Lower lobe of right lung (tissue), 2 donors: ENCODE measurements around the gene PRELID3B. TPM values are rescaled to one million over a fixed set of nuclear protein-coding genes. Genes with fewer than 3 reads are reported as not detected.
A peak's percentile ranks its signal among the peaks of the same experiment; 100 is the strongest.

Experiments
- ATAC-seq, 2 donors: fragments of 200-7000 bp; cut with Tn5 transposase; one replicate each; pipeline ENCODE4 v1.9.1; 2020 to 2022; ENCODE audit warnings: mild to moderate bottlenecking in 2 of 2, moderate library complexity in 2 of 2
- DNase-seq: peaks from one replicate; pipeline ENCODE4 v3.0.0-alpha.2; 2020
- H3K27ac ChIP-seq: fragments of 200-600 bp; one replicate; pipeline ENCODE4 v1.8.0; 2022
- H3K27me3 ChIP-seq: fragments of 200-600 bp; one replicate; pipeline ENCODE4 v1.8.0; 2022; ENCODE audit warnings: low read depth
- H3K36me3 ChIP-seq: fragments of 200-600 bp; one replicate; pipeline ENCODE4 v1.8.0; 2022; ENCODE audit warnings: mild to moderate bottlenecking
- H3K4me1 ChIP-seq: fragments of 200-600 bp; one replicate; pipeline ENCODE4 v1.8.0; 2022
- H3K4me3 ChIP-seq: fragments of 200-600 bp; one replicate; pipeline ENCODE4 v1.8.0; 2022; ENCODE audit warnings: mild to moderate bottlenecking
- H3K9me3 ChIP-seq: fragments of 200-600 bp; one replicate; pipeline ENCODE4 v1.8.0; 2022
- intact Hi-C: fragments of 100-400 bp; cut with DNase I; formaldehyde crosslinking; loops from one replicate; pipeline ENCODE4 v1.11.0; 2022
- total RNA-seq: library from RNA; stranded (reverse); fragmentation: NEBNext Ultra II Directional; extraction: Animal tissue kit (Norgen Biotek cat#: 25700); gene quantifications from one replicate; pipeline ENCODE4 v1.2.1, GENCODE V29; 2021
- TF ChIP-seq, protein P1 (sequence below): fragments of 200-600 bp; IDR thresholded peaks from one replicate; pipeline ENCODE4 v1.8.0; 2022; ENCODE audit warnings: antibody characterized with exemption, mild to moderate bottlenecking
- donor health status: DM: no; HTN: yes; CAD: no; lungs with severe emphysema.

The PRELID3B gene
- total RNA-seq, 1 donor from 2014 or later: 43.0 TPM

DNA sequence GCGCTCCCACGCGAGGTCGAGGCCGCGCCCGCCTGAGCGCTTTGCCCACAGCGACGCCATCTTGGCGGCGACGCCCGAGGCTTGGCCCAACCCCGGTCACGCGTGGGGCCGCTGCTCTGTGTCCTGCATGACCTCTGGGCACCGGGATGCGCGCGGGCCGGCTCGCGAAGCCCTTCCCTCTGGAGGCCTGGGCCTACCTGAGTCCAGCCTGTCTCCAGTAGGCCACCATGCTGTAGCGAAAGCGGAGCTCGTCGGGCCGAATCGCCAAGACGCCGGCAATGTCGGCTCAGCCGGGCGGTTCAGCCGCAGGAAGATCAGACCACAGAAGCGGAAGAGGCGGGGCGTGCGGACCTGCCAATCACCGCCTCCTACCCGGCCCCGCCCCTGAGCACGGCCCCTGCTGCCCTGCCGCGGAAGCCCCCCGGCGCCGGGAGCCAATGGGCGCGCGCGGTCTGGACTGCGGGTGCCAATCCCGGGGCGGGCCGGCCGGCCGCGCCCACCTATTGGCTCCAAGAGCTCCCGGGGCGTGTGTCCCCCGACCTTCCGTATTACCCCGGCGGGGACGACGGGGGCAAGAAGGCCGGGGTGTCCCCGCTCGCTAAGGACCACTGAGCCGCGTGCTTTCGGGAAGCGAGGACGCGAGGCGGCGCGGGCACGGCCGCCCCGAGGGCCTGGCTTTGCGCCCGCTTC is 10.4 kb downstream of the PRELID3B start, which contains the start of gene ATP5F1E:
Gene ATP5F1E (minus strand): TSS at position 313 of the 690 bp plus-strand sequence. CDS start 84 bp downstream, at position 229.
- TF ChIP-seq, protein P1, sequence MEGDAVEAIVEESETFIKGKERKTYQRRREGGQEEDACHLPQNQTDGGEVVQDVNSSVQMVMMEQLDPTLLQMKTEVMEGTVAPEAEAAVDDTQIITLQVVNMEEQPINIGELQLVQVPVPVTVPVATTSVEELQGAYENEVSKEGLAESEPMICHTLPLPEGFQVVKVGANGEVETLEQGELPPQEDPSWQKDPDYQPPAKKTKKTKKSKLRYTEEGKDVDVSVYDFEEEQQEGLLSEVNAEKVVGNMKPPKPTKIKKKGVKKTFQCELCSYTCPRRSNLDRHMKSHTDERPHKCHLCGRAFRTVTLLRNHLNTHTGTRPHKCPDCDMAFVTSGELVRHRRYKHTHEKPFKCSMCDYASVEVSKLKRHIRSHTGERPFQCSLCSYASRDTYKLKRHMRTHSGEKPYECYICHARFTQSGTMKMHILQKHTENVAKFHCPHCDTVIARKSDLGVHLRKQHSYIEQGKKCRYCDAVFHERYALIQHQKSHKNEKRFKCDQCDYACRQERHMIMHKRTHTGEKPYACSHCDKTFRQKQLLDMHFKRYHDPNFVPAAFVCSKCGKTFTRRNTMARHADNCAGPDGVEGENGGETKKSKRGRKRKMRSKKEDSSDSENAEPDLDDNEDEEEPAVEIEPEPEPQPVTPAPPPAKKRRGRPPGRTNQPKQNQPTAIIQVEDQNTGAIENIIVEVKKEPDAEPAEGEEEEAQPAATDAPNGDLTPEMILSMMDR: no peak
- peaks cover 63% of the 10 kb centered on the region for H3K36me3 ChIP-seq
- no peaks in the 10 kb centered on the region for H3K9me3 ChIP-seq
- peak; percentile 98 for DNase-seq
- intact Hi-C loops: no loop called here
- peak within 1 kb of the TSS; percentile 86 for H3K4me3 ChIP-seq
- H3K27me3 ChIP-seq: no peaks in the 10 kb centered on the region
- peaks cover 47% of the 10 kb centered on the region for H3K4me1 ChIP-seq
- peak; percentile 100 for ATAC-seq
- peak within 1 kb of the TSS; percentile 92 for H3K27ac ChIP-seq

DNA sequence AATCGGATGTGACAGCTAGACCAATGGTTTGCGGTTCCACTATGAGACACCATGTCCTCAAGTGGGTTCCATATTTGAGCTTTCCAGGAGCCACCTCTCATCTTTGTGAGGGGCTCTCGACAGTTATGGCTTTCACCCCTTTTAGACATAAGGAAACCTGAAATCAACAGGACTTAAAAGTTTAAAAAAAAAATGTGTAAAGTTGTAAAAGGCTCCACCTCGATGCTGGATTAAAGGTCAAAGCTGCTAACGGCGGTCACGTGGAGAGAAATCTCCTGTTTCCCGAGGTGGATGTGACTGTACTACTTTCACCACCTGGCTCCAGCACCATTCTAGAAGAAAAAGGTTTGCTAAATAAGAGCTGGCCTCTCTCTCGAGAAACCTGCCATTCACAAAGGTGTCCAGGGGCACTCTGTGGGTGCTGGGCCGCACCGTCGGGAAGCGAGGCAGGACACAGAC is 11.0 kb downstream of the PRELID3B start:
- Histone ChIP-seq H3K36me3 (peaks cover 63% of the 10 kb centered on the region), H3K4me3 (peak overlapping the region; percentile 86), H3K27ac (peak overlapping the region; percentile 92), H3K4me1 (peaks cover 52% of the 10 kb centered on the region), H3K27me3 (no peaks in the 10 kb centered on the region), H3K9me3 (no peaks in the 10 kb centered on the region)
- ATAC-seq (peak in 1 of 2 donors; percentile 20), DNase-seq (no peak)
- TF ChIP-seq, protein P1: no peak
- intact Hi-C loops: no loop called here

DNA sequence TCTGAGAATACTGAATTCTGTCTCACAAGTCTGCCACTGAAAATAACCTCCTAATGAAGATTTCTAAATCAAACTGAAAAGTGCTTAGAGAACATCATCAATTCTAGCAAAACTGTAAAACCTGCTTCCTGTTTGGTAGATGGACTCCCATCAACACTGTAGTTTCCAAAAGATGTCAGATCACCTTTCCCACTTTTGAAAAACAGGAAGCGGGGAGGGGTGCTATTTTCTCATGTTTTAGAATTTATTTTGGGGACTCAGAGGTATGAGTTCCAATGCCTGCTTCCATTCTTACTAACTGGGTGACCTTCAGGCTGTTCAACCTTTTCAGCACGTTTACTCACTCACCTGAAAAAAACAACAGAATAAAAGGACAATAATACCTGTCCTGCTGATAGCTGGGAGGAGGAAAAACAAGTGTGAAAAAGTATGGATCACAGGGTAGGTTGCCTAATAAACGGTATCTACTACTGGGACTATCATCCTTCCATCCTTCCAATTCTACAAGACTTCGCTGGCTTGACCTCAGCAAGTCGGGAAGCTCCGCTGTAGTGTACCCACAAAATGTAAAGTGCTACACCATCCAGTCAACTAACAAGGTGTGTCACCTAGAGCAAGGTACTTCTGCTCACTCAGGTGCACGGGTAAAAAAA is 11.5 kb downstream of the PRELID3B start:
- H3K4me1 ChIP-seq: peaks cover 52% of the 10 kb centered on the region
- peak overlapping the region; percentile 86 for H3K4me3 ChIP-seq
- H3K27me3 ChIP-seq: no peaks in the 10 kb centered on the region
- peak overlapping the region; percentile 92 for H3K27ac ChIP-seq
- TF ChIP-seq, protein P1: no peak
- no peaks in the 10 kb centered on the region for H3K9me3 ChIP-seq
- intact Hi-C loops: no loop called here
- H3K36me3 ChIP-seq: peaks cover 63% of the 10 kb centered on the region
- no peak for ATAC-seq
- no peak for DNase-seq

DNA sequence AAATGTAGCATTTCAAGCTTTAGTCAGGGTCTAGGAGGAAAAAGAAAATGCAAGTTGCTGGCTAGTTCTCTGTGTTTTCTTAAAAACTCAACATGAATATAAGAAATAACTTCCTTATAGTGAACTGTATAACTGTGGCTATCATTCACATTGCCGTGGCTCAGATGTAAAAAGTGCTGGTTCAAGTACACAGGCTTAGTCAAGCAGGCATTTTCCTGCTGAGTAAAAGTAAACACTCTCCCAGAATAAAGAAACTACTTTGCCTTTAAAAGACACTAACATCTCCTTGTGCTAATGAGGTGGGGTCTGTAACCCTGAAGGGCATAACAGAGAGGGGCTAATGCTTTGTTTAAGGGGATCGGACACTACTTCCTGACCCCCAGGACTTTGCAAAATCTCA is 13.8 kb downstream of the PRELID3B start:
- Histone ChIP-seq H3K27ac (no peak overlapping the region), H3K27me3 (no peaks in the 10 kb centered on the region), H3K9me3 (no peaks in the 10 kb centered on the region), H3K36me3 (peaks cover 67% of the 10 kb centered on the region), H3K4me3 (peak overlapping the region; percentile 7), H3K4me1 (peaks cover 52% of the 10 kb centered on the region)
- DNase-seq (no peak), ATAC-seq (no peak)
- intact Hi-C loops: no loop called here
- TF ChIP-seq, protein P1: no peak

DNA sequence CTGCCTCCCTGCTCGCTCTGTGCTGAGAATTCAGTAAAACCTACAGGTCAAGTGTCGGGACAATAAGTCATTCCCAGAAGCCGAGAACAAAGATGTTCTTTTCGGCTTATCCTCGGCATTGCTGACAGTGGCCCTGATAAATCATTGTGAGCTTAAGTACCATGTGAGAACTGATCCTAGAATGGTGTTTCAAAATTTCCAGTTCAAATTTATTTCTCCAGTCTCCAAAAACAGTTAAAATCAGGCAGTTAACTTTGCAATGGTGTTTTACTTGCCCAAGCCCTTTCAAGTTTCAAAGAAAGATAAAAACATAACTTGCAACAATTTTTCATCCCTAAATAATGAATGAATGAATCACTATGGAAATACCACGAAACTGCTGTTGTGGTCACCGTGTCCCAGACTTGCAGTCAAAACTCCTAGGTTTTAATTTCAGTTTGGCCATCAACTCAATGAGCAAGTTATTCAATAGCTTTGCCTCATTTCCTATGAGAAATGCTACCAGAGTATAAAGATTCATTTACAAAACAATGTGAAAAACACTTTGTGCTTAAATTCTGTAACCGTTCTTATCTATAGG is 14.8 kb downstream of the PRELID3B start:
- Histone ChIP-seq H3K27ac (no peak overlapping the region), H3K27me3 (no peaks in the 10 kb centered on the region), H3K9me3 (no peaks in the 10 kb centered on the region), H3K4me1 (peaks cover 48% of the 10 kb centered on the region), H3K4me3 (no peak overlapping the region), H3K36me3 (peaks cover 77% of the 10 kb centered on the region)
- ATAC-seq (no peak), DNase-seq (no peak)
- TF ChIP-seq, protein P1: no peak
- intact Hi-C loops: no loop called here
